A549 (cell line): ENCODE measurements around the gene LYRM2.

ENCODE experiments used
- CHD2 ChIP-seq: fragments of 150-350 bp; IDR thresholded peaks from 2 replicates; pipeline ENCODE4 v1.6.1; 2014; ENCODE audit warnings: low read length; ENCODE audit not compliant: partially characterized antibody
- EP300 ChIP-seq, 2 experiments: fragments of >200 bp; sonication (Bioruptor Twin); formaldehyde crosslinking; IDR thresholded peaks; 2 replicates in 1 of 2; 3 replicates in 1 of 2; pipeline ENCODE4 v1.6.1; 2016 to 2017
- KDM1A ChIP-seq: fragments of 200-600 bp; sonication (generic); IDR thresholded peaks from 2 replicates; pipeline ENCODE4 v1.6.1; 2016; ENCODE audit warnings: low read depth, mild to moderate bottlenecking
- MYC ChIP-seq: IDR thresholded peaks from 2 replicates; pipeline ENCODE4 v1.6.1; 2012; ENCODE audit warnings: mild to moderate bottlenecking, inconsistent platforms, low read length, improper control_type of control experiment, borderline replicate concordance
- POLR2A ChIP-seq: IDR thresholded peaks from 2 replicates; pipeline ENCODE4 v1.6.1; 2012; ENCODE audit warnings: mild to moderate bottlenecking, low read length
- RCOR1 ChIP-seq: fragments of 150-350 bp; IDR thresholded peaks from 2 replicates; pipeline ENCODE4 v1.6.1; 2014; ENCODE audit warnings: antibody characterized with exemption, low read length, low read depth
- TF ChIP-seq, protein P1 (sequence below): fragments of 200-600 bp; sonication (generic); IDR thresholded peaks from 2 replicates; pipeline ENCODE4 v1.6.1; 2016; ENCODE audit warnings: antibody characterized with exemption, mild to moderate bottlenecking, moderate library complexity
- TF ChIP-seq, protein P2 (sequence below): fragments of >200 bp; sonication (Bioruptor Twin); formaldehyde crosslinking; IDR thresholded peaks from 3 replicates; pipeline ENCODE4 v1.5.1; 2016
- TF ChIP-seq, protein P3 (sequence below): fragments of 150-350 bp; IDR thresholded peaks from 2 replicates; pipeline ENCODE4 v1.6.1; 2014; ENCODE audit warnings: low read depth, mild to moderate bottlenecking, low read length
- TF ChIP-seq, protein P4 (sequence below): IDR thresholded peaks from 2 replicates; pipeline ENCODE4 v1.6.1; 2012
- TF ChIP-seq, protein P5 (sequence below): fragments of 250-450 bp; sonication (Bioruptor Pico); IDR thresholded peaks from 2 replicates; pipeline ENCODE4 v1.5.0; 2021; ENCODE audit warnings: mild to moderate bottlenecking, moderate library complexity, borderline replicate concordance

DNA sequence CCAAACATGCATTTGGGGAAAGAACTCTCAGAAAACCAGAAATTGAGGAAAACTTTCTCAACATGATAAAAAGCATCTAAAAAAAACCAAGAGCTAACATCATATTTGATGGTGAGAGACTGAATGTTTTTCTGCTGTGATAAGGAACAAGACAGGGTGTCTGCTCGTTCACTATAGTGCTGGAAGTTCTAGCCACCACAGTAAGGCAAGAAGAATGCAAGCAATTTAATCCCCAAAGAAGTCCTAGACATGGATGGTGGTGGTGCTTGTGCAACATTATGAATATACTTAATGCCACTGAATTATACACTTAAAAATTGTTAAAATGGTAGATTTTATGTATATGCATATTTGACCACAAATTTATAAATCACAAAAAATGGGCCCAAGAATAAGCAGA, 53.4 kb downstream of the LYRM2 start:
- TF ChIP-seq, protein P1, sequence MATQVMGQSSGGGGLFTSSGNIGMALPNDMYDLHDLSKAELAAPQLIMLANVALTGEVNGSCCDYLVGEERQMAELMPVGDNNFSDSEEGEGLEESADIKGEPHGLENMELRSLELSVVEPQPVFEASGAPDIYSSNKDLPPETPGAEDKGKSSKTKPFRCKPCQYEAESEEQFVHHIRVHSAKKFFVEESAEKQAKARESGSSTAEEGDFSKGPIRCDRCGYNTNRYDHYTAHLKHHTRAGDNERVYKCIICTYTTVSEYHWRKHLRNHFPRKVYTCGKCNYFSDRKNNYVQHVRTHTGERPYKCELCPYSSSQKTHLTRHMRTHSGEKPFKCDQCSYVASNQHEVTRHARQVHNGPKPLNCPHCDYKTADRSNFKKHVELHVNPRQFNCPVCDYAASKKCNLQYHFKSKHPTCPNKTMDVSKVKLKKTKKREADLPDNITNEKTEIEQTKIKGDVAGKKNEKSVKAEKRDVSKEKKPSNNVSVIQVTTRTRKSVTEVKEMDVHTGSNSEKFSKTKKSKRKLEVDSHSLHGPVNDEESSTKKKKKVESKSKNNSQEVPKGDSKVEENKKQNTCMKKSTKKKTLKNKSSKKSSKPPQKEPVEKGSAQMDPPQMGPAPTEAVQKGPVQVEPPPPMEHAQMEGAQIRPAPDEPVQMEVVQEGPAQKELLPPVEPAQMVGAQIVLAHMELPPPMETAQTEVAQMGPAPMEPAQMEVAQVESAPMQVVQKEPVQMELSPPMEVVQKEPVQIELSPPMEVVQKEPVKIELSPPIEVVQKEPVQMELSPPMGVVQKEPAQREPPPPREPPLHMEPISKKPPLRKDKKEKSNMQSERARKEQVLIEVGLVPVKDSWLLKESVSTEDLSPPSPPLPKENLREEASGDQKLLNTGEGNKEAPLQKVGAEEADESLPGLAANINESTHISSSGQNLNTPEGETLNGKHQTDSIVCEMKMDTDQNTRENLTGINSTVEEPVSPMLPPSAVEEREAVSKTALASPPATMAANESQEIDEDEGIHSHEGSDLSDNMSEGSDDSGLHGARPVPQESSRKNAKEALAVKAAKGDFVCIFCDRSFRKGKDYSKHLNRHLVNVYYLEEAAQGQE: no peak
- TF ChIP-seq EP300 (IDR thresholded peaks at IDR 0.05): no peak
- TF ChIP-seq POLR2A: no peak
- TF ChIP-seq, protein P2, sequence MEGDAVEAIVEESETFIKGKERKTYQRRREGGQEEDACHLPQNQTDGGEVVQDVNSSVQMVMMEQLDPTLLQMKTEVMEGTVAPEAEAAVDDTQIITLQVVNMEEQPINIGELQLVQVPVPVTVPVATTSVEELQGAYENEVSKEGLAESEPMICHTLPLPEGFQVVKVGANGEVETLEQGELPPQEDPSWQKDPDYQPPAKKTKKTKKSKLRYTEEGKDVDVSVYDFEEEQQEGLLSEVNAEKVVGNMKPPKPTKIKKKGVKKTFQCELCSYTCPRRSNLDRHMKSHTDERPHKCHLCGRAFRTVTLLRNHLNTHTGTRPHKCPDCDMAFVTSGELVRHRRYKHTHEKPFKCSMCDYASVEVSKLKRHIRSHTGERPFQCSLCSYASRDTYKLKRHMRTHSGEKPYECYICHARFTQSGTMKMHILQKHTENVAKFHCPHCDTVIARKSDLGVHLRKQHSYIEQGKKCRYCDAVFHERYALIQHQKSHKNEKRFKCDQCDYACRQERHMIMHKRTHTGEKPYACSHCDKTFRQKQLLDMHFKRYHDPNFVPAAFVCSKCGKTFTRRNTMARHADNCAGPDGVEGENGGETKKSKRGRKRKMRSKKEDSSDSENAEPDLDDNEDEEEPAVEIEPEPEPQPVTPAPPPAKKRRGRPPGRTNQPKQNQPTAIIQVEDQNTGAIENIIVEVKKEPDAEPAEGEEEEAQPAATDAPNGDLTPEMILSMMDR: no peak
- TF ChIP-seq KDM1A: no peak
- TF ChIP-seq MYC: no peak
- TF ChIP-seq, protein P3, sequence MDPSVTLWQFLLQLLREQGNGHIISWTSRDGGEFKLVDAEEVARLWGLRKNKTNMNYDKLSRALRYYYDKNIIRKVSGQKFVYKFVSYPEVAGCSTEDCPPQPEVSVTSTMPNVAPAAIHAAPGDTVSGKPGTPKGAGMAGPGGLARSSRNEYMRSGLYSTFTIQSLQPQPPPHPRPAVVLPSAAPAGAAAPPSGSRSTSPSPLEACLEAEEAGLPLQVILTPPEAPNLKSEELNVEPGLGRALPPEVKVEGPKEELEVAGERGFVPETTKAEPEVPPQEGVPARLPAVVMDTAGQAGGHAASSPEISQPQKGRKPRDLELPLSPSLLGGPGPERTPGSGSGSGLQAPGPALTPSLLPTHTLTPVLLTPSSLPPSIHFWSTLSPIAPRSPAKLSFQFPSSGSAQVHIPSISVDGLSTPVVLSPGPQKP: no peak
- TF ChIP-seq, protein P4, sequence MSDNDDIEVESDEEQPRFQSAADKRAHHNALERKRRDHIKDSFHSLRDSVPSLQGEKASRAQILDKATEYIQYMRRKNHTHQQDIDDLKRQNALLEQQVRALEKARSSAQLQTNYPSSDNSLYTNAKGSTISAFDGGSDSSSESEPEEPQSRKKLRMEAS: no peak
- TF ChIP-seq, protein P5, sequence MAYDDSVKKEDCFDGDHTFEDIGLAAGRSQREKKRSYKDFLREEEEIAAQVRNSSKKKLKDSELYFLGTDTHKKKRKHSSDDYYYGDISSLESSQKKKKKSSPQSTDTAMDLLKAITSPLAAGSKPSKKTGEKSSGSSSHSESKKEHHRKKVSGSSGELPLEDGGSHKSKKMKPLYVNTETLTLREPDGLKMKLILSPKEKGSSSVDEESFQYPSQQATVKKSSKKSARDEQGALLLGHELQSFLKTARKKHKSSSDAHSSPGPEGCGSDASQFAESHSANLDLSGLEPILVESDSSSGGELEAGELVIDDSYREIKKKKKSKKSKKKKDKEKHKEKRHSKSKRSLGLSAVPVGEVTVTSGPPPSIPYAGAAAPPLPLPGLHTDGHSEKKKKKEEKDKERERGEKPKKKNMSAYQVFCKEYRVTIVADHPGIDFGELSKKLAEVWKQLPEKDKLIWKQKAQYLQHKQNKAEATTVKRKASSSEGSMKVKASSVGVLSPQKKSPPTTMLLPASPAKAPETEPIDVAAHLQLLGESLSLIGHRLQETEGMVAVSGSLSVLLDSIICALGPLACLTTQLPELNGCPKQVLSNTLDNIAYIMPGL: no peak
- no peak for TF ChIP-seq CHD2
- no peak for TF ChIP-seq RCOR1
